ENCODE data around the gene OSGIN1.

Gene OSGIN1

GRCh38 chr16:83942074-83942473 lies 11.0 kb upstream of the OSGIN1 start:
- no peak overlapping the region for H3K27ac Mint-ChIP-seq
- H3K27me3 Mint-ChIP-seq (ENCODE audit: low read depth): peaks cover 11% of the 10 kb centered on the region
- no peaks in the 10 kb centered on the region for H3K9me3 Mint-ChIP-seq
- H3K4me3 Mint-ChIP-seq: no peak overlapping the region
- no peak for TF ChIP-seq CTCF (IDR thresholded peaks at IDR 0.05; ENCODE audit: unreplicated experiment in 3 of 3)
- no peaks in the 10 kb centered on the region for H3K36me3 Mint-ChIP-seq (ENCODE audit: low read depth)
- no peaks in the 10 kb centered on the region for H3K4me1 Mint-ChIP-seq

DNA sequence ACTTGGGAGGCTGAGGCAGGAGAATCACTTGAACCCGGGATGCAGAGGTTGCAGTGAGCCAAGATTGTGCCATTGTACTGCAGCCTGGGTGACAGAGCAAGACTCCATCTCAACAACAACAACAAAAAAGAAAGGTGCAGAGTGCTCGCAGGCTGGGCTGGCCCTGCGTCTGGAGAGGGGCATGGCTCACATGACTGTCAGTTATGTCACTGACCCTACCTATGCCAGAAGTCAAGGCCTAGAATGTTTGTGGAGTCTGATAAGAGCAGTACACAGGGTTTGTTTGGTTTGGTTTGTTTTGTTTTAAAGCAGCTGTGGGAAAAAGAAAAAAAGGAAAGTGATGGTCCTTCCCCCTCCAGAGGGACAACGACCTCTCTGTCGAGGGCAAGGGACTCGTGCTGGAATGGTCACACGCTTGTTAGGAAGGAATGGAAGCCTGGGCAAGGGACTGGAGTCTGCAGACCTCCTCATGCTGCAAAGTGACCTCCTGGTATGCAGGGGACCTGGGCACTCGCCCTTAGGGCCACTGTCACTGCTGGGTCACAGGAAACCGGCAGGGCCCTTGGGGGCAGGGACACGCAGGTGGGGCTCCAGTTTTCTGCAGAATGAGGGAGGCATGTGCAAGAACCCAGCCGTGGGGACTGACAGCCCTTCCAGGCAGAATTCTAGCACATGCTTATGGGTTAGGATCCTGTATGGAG lies 10.1 kb upstream of the OSGIN1 start:
- H3K9me3 Mint-ChIP-seq: no peaks in the 10 kb centered on the region
- no peak overlapping the region for H3K4me3 Mint-ChIP-seq
- no peak for TF ChIP-seq CTCF (IDR thresholded peaks at IDR 0.05; ENCODE audit: unreplicated experiment in 3 of 3)
- H3K36me3 Mint-ChIP-seq (ENCODE audit: low read depth): no peaks in the 10 kb centered on the region
- peaks cover 11% of the 10 kb centered on the region for H3K27me3 Mint-ChIP-seq (ENCODE audit: low read depth)
- no peaks in the 10 kb centered on the region for H3K4me1 Mint-ChIP-seq
- no peak overlapping the region for H3K27ac Mint-ChIP-seq

- Mint-ChIP-seq H3K4me3 (no peak overlapping the region), H3K27me3 (ENCODE audit: low read depth) (peaks cover 11% of the 10 kb centered on the region), H3K27ac (no peak overlapping the region)
These were observed 9.5 kb upstream of the OSGIN1 start for GRCh38 chr16:83943516-83944050.

GRCh38 chr16:83945587-83945986 lies 7.5 kb upstream of the OSGIN1 start:
- H3K4me3 Mint-ChIP-seq: no peak overlapping the region
- no peak for TF ChIP-seq CTCF (IDR thresholded peaks at IDR 0.05; ENCODE audit: unreplicated experiment in 3 of 3)
- no peak overlapping the region for H3K27ac Mint-ChIP-seq

More at GRCh38 chr16:83943516-83944050, 9.5 kb upstream of the OSGIN1 start:
- Mint-ChIP-seq H3K4me1 (no peaks in the 10 kb centered on the region), H3K9me3 (no peaks in the 10 kb centered on the region), H3K36me3 (ENCODE audit: low read depth) (no peaks in the 10 kb centered on the region)
- no peak for TF ChIP-seq CTCF (IDR thresholded peaks at IDR 0.05; ENCODE audit: unreplicated experiment in 3 of 3)

GRCh38 chr16:83946154-83946780 lies 6.8 kb upstream of the OSGIN1 start:
- no peak overlapping the region for H3K27ac Mint-ChIP-seq
- TF ChIP-seq CTCF (IDR thresholded peaks at IDR 0.05; ENCODE audit: unreplicated experiment in 3 of 3): no peak
- H3K36me3 Mint-ChIP-seq (ENCODE audit: low read depth): no peaks in the 10 kb centered on the region
- no peaks in the 10 kb centered on the region for H3K9me3 Mint-ChIP-seq
- peaks cover 6% of the 10 kb centered on the region for H3K27me3 Mint-ChIP-seq (ENCODE audit: low read depth)
- no peak overlapping the region for H3K4me3 Mint-ChIP-seq
- no peaks in the 10 kb centered on the region for H3K4me1 Mint-ChIP-seq

More at GRCh38 chr16:83945587-83945986, 7.5 kb upstream of the OSGIN1 start:
- Mint-ChIP-seq H3K9me3 (no peaks in the 10 kb centered on the region), H3K27me3 (ENCODE audit: low read depth) (peaks cover 6% of the 10 kb centered on the region), H3K4me1 (no peaks in the 10 kb centered on the region), H3K36me3 (ENCODE audit: low read depth) (no peaks in the 10 kb centered on the region)
